H1 (cell line): ENCODE data around the gene TOP3B. TPM values are rescaled to one million over a fixed set of nuclear protein-coding genes. Genes with fewer than 3 reads are reported as not detected.

Source experiments
- CTCF ChIA-PET: fragments of 300-600 bp; sonication (Branson Sonifier 250); formaldehyde crosslinking; loops from one replicate; lab custom pipeline; 2021; ENCODE audit not compliant: partially characterized antibody; lab: Charles Lee
- POLR2A ChIA-PET: fragments of 300-600 bp; sonication (Branson Sonifier 250); formaldehyde crosslinking; loops from one replicate; lab custom pipeline; 2021; ENCODE audit warnings: inconsistent platforms; ENCODE audit not compliant: partially characterized antibody; lab: Charles Lee
- DNase-seq, 2 experiments: peaks; one replicate each; pipeline versions ENCODE4 v3.0.0 to v3.0.0-alpha.2; 2010 to 2022; ENCODE audit warnings: low spot score in 2 of 2, low read depth in 1 of 2, mixed read lengths in 1 of 2
- FAIRE-seq: peaks from 2 replicates; lab custom pipeline; 2011; peaks lifted over from hg19 to GRCh38; lab: Jason Lieb, UNC
- H2AFZ ChIP-seq: 2 replicates; pipeline ENCODE4 v1.8.1; 2012; ENCODE audit warnings: low read length, inconsistent platforms
- H2AK5ac ChIP-seq: 2 replicates; pipeline ENCODE4 v1.6.1; 2013; ENCODE audit warnings: low read depth, low read length
- H2BK120ac ChIP-seq: replicated peaks from 2 replicates; pipeline ENCODE3; 2013; ENCODE audit warnings: low read depth, low read length, inconsistent platforms
- H2BK12ac ChIP-seq: 2 replicates; pipeline ENCODE4 v1.6.1; 2013; ENCODE audit warnings: low read depth, low read length
- H2BK15ac ChIP-seq: 2 replicates; pipeline ENCODE4 v1.6.1; 2013; ENCODE audit warnings: low read length
- H2BK20ac ChIP-seq: 2 replicates; pipeline ENCODE4 v1.6.1; 2013; ENCODE audit warnings: low read length
- H2BK5ac ChIP-seq: 2 replicates; pipeline ENCODE4 v1.6.1; 2013; ENCODE audit warnings: low read depth, low read length
- H3K14ac ChIP-seq: 2 replicates; pipeline ENCODE4 v1.6.1; 2013; ENCODE audit warnings: inconsistent platforms; ENCODE audit not compliant: insufficient read length
- H3K18ac ChIP-seq: 2 replicates; pipeline ENCODE4 v1.6.1; 2013; ENCODE audit warnings: low read length; ENCODE audit errors: extremely low read depth
- H3K23ac ChIP-seq: 2 replicates; pipeline ENCODE4 v1.6.1; 2013; ENCODE audit warnings: inconsistent platforms; ENCODE audit not compliant: insufficient read length
- H3K23me2 ChIP-seq: 2 replicates; pipeline ENCODE4 v1.6.1; 2013; ENCODE audit warnings: low read depth, low read length
- H3K27ac ChIP-seq: 2 replicates; pipeline ENCODE4 v1.6.1; 2011; ENCODE audit warnings: low read depth, low read length, inconsistent platforms
- H3K27me3 ChIP-seq, 4 experiments: replicated peaks in 1 of 4; 1 replicate in 1 of 4; 2 replicates in 3 of 4; pipeline versions ENCODE4 v1.6.1 to v1.8.1; 2011 to 2013; ENCODE audit warnings: low read length in 3 of 4, mild to moderate bottlenecking in 3 of 4, inconsistent platforms in 2 of 4, mixed read lengths in 2 of 4, moderate library complexity in 1 of 4; ENCODE audit not compliant: control insufficient read depth in 3 of 4, insufficient read depth in 3 of 4; ENCODE audit errors: extremely low read depth in 1 of 4
- H3K36me3 ChIP-seq, 4 experiments: 2 replicates each; pipeline versions ENCODE4 v1.6.1 to v1.8.1; 2011 to 2013; ENCODE audit warnings: mild to moderate bottlenecking in 4 of 4, low read length in 3 of 4, moderate library complexity in 2 of 4, control low read depth in 1 of 4, inconsistent platforms in 1 of 4; ENCODE audit not compliant: insufficient read depth in 4 of 4, control insufficient read depth in 2 of 4
- H3K4ac ChIP-seq: replicated peaks from 2 replicates; pipeline ENCODE3; 2013; ENCODE audit warnings: low read length, low read depth, mixed read lengths, inconsistent platforms; ENCODE audit not compliant: insufficient read length
- H3K4me1 ChIP-seq, 4 experiments: replicated peaks in 1 of 4; 1 replicate in 1 of 4; 2 replicates in 3 of 4; pipeline versions ENCODE4 v1.6.1 to v1.8.1; 2011 to 2013; ENCODE audit warnings: low read length in 3 of 4, inconsistent platforms in 2 of 4, mixed read lengths in 1 of 4; ENCODE audit not compliant: insufficient read depth in 4 of 4, control insufficient read depth in 3 of 4
- H3K4me2 ChIP-seq, 2 experiments: 2 replicates each; pipeline versions ENCODE4 v1.6.1 to v1.8.1; 2011 to 2013; ENCODE audit warnings: low read depth in 2 of 2, low read length in 2 of 2, control low read depth in 1 of 2, inconsistent platforms in 1 of 2, mild to moderate bottlenecking in 1 of 2; ENCODE audit not compliant: insufficient read depth in 1 of 2
- H3K4me3 ChIP-seq, 4 experiments: fragments of 200-600, 300-600 bp in 1 of 4; sonication (generic), shearing (Covaris generic), sonication (Bioruptor Twin) in 1 of 4; 2 replicates each; pipeline versions ENCODE4 v1.5.1 to v1.8.1; 2011 to 2016; ENCODE audit warnings: low read length in 4 of 4, low read depth in 3 of 4, control low read depth in 2 of 4, inconsistent platforms in 2 of 4, mild to moderate bottlenecking in 2 of 4, mixed read lengths in 1 of 4, moderate library complexity in 1 of 4; ENCODE audit not compliant: insufficient read depth in 2 of 4; ENCODE audit errors: extremely low read depth in 1 of 4
- H3K56ac ChIP-seq: replicated peaks from 2 replicates; pipeline ENCODE3; 2013; ENCODE audit warnings: low read depth, mild to moderate bottlenecking, mixed read lengths, low read length, inconsistent platforms; ENCODE audit not compliant: insufficient read length
- H3K79me1 ChIP-seq: 2 replicates; pipeline ENCODE4 v1.6.1; 2013; ENCODE audit warnings: low read depth, low read length, control low read depth
- H3K79me2 ChIP-seq, 2 experiments: 2 replicates each; pipeline versions ENCODE4 v1.6.1 to v1.8.1; 2012 to 2013; ENCODE audit warnings: low read length in 2 of 2, mild to moderate bottlenecking in 2 of 2, inconsistent platforms in 1 of 2; ENCODE audit not compliant: insufficient read depth in 2 of 2, control insufficient read depth in 1 of 2
- H3K9ac ChIP-seq, 4 experiments: replicated peaks in 1 of 4; 1 replicate in 1 of 4; 2 replicates in 3 of 4; pipeline versions ENCODE4 v1.6.1 to v1.8.1; 2011 to 2013; ENCODE audit warnings: low read depth in 3 of 4, low read length in 3 of 4, control low read depth in 2 of 4, mild to moderate bottlenecking in 2 of 4, moderate library complexity in 2 of 4, inconsistent platforms in 1 of 4; ENCODE audit errors: extremely low read depth in 1 of 4
- H3K9me3 ChIP-seq, 2 experiments: 2 replicates each; pipeline versions ENCODE4 v1.6.1 to v1.8.1; 2012 to 2013; ENCODE audit warnings: mild to moderate bottlenecking in 2 of 2, moderate library complexity in 2 of 2, control low read depth in 1 of 2, inconsistent platforms in 1 of 2, low read depth in 1 of 2, low read length in 1 of 2, mixed read lengths in 1 of 2; ENCODE audit not compliant: insufficient read depth in 2 of 2
- H4K20me1 ChIP-seq, 2 experiments: replicated peaks in 1 of 2; 2 replicates each; pipeline versions ENCODE3 to v1.8.1; 2011 to 2013; ENCODE audit warnings: inconsistent platforms in 2 of 2, low read length in 2 of 2, mild to moderate bottlenecking in 1 of 2; ENCODE audit not compliant: insufficient read depth in 2 of 2, control insufficient read depth in 1 of 2
- H4K5ac ChIP-seq: 2 replicates; pipeline ENCODE4 v1.6.1; 2013; ENCODE audit warnings: low read length, low read depth, mixed read lengths, inconsistent platforms; ENCODE audit not compliant: insufficient read length
- H4K8ac ChIP-seq: 2 replicates; pipeline ENCODE4 v1.8.0; 2013; ENCODE audit warnings: mild to moderate bottlenecking, moderate library complexity, low read length, inconsistent platforms; ENCODE audit not compliant: insufficient read depth; ENCODE audit errors: extremely low read depth
- H4K91ac ChIP-seq: replicated peaks from 2 replicates; pipeline ENCODE3; 2013; ENCODE audit warnings: low read length, mixed read lengths, inconsistent platforms; ENCODE audit not compliant: insufficient read length
- ASH2L ChIP-seq: fragments of 200-600, 300-600 bp; sonication (generic); IDR thresholded peaks from one replicate; pipeline ENCODE4 v1.7.1; 2017; ENCODE audit warnings: low read length
- CBX8 ChIP-seq: fragments of 300-800, 300-1000 bp; sonication (generic); IDR thresholded peaks from 2 replicates; pipeline ENCODE4 v1.7.1; 2016; ENCODE audit warnings: low read depth, low read length, borderline replicate concordance
- EP300 ChIP-seq, 2 experiments: IDR thresholded peaks; 1 replicate in 1 of 2; 2 replicates in 1 of 2; pipeline ENCODE4 v1.6.1; 2011 to 2012; ENCODE audit warnings: low read depth in 2 of 2, low read length in 2 of 2, mild to moderate bottlenecking in 2 of 2, borderline replicate concordance in 1 of 2, inconsistent platforms in 1 of 2, moderate library complexity in 1 of 2
- GABPA ChIP-seq: IDR thresholded peaks from 2 replicates; pipeline ENCODE4 v1.6.1; 2011; ENCODE audit warnings: mild to moderate bottlenecking, low read length, moderate library complexity, borderline replicate concordance; ENCODE audit not compliant: insufficient read depth
- POLR2AphosphoS5 ChIP-seq: IDR thresholded peaks from 2 replicates; pipeline ENCODE4 v1.6.1; 2011; ENCODE audit warnings: low read depth, low read length
- SIN3A ChIP-seq, 2 experiments: IDR thresholded peaks in 1 of 2; conservative IDR thresholded peaks in 1 of 2; 2 replicates each; pipeline ENCODE4 v1.6.1; 2011 to 2012; ENCODE audit warnings: low read length in 2 of 2, improper control_type of control experiment in 1 of 2, low read depth in 1 of 2, mild to moderate bottlenecking in 1 of 2
- SRF ChIP-seq: IDR thresholded peaks from 2 replicates; pipeline ENCODE4 v1.6.1; 2011; ENCODE audit warnings: mild to moderate bottlenecking, low read depth, low read length, moderate library complexity
- USF2 ChIP-seq: IDR thresholded peaks from 2 replicates; pipeline ENCODE4 v1.6.1; 2011; ENCODE audit warnings: low read length, improper control_type of control experiment
- WGBS, 2 experiments: shearing (Covaris generic) in 1 of 2; methylation state at CpG; one replicate each; pipeline versions ENCODE4 v1.1.6 to v1.1.7; 2013 to 2015; ENCODE audit warnings: low lambda C conversion rate in 2 of 2, mixed read lengths in 2 of 2, inconsistent platforms in 1 of 2, low coverage in 1 of 2, missing lambda C conversion rate in 1 of 2; ENCODE audit not compliant: insufficient replicate concordance in 2 of 2, insufficient coverage in 1 of 2, insufficient read length in 1 of 2; ENCODE audit errors: extremely low coverage in 1 of 2, missing lambda C conversion rate in 1 of 2; 5-methylcytosine and 5-hydroxymethylcytosine counted together
- polyA plus RNA-seq, 7 experiments: library from polyadenylated mRNA; depleted of rRNA in 3 of 7; stranded (reverse) in 5 of 7; unstranded in 2 of 7; fragments of >200 nt in 5 of 7; fragments of 200-250 nt in 2 of 7; gene quantifications; 1 replicate in 5 of 7; 2 replicates in 1 of 7; 4 replicates in 1 of 7; pipeline versions ENCODE4 v1.2.1 to v1.2.3, GENCODE V29; 2011 to 2013; ENCODE audit warnings: missing spikeins in 2 of 7, mixed read lengths in 2 of 7
- total RNA-seq: library from RNA; stranded (reverse); fragmentation: NEBNext Ultra II Directional; extraction: Animal tissue kit (Norgen Biotek cat#: 25700); gene quantifications from 2 replicates; pipeline ENCODE4 v1.2.1, GENCODE V29; 2021

TOP3B gene
- total and polyA plus RNA-seq, 2 of the 8 experiments (the other 6 are each of a cell fraction or from before 2014, with no cell fraction given) = 30.4 to 52.8 TPM

GRCh38 chr22:21952586-21953571 is 29.7 kb downstream of the TOP3B start, which contains the start of gene PPM1F:
PPM1F (minus strand) TSS chr22:21952848; CDS start chr22:21946048, 6,800 bp downstream.
- 0 out of 2 replicates have a peak within 1 kb of the TSS, but pooled peaks have one; percentile 37 for H2AFZ ChIP-seq
- POLR2A ChIA-PET = interaction anchor here (0.7 to 2.2 kb wide), 5 partner anchors 12 to 300 kb away, joined by 3 to 14 read pairs (median 4); partner anchors contain the start of gene YPEL1
- 18% methylated on average over 52 of the region's 58 CpGs; no CpG with 5 or more reads in 1 of the 2 experiments for WGBS, 2 experiments
- TF ChIP-seq SIN3A (conservative IDR thresholded peaks at IDR 0.05 in 1 of 2, IDR thresholded peaks at IDR 0.05 in 1 of 2; ENCODE audit: low read depth in 1 of 2, low read length in 2 of 2) (peak; percentile 41 to 52; a peak in 1 of 4 replicates), SRF (no peak), EP300 (IDR thresholded peaks at IDR 0.05; ENCODE audit: borderline replicate concordance in 1 of 2, low read depth in 2 of 2, low read length in 2 of 2) (no peak), POLR2AphosphoS5 (no peak), ASH2L (no peak), USF2 (no peak), GABPA (peak; percentile 53; the same call in 1 of the 2 replicates), CBX8 (no peak)

More at GRCh38 chr22:21952586-21953571, 29.7 kb downstream of the TOP3B start, which contains the start of gene PPM1F:
- Histone ChIP-seq H2BK20ac (no peak within 1 kb of the TSS), H3K27me3 (peaks cover 0 to 17% (median 6%) of the 10 kb centered on the region in 4 experiments; a peak in 4 of 7 replicates), H3K79me2 (no peaks in the 10 kb centered on the region), H4K5ac (no peak within 1 kb of the TSS), H2BK15ac (0 out of 2 replicates have a peak within 1 kb of the TSS, but pooled peaks have one; percentile 29), H3K79me1 (no peaks in the 10 kb centered on the region), H3K14ac (no peak within 1 kb of the TSS), H4K91ac (peak within 1 kb of the TSS; percentile 65), H3K36me3 (no peaks in the 10 kb centered on the region), H3K4me1 (peaks cover 0 to 3% (median 2%) of the 10 kb centered on the region in 4 experiments; a peak in 4 of 7 replicates), H3K56ac (no peak within 1 kb of the TSS), H2AK5ac (no peak within 1 kb of the TSS), H3K27ac (no peak within 1 kb of the TSS), H3K23me2 (no peaks in the 10 kb centered on the region; the same call in 1 of the 2 replicates), H3K4me3 (peak within 1 kb of the TSS; percentile 34 to 93 (median 76)), H4K8ac (peak within 1 kb of the TSS; percentile 69; the same call in 1 of the 2 replicates), H3K4me2 (peak within 1 kb of the TSS; percentile 51 to 95), H4K20me1 (peaks cover 0 to 8% of the 10 kb centered on the region in 2 experiments), H2BK120ac (no peak within 1 kb of the TSS), H3K9me3 (no peaks in the 10 kb centered on the region), H3K23ac (no peak within 1 kb of the TSS), H3K18ac (peak within 1 kb of the TSS; percentile 71), H3K9ac (no peak within 1 kb of the TSS; a peak in 1 of 7 replicates), H2BK12ac (peak within 1 kb of the TSS; percentile 60; the same call in 1 of the 2 replicates), H3K4ac (no peak within 1 kb of the TSS), H2BK5ac (peak within 1 kb of the TSS; percentile 52; the same call in 1 of the 2 replicates)
- CTCF ChIA-PET = interaction anchor here (0.6 to 8.0 kb wide), 15 partner anchors 10 to 245 kb away, joined by 3 to 60 read pairs (median 4); no protein-coding TSS in a partner anchor
- peak; percentile 46 to 97 for DNase-seq
- FAIRE-seq = no peak
